H9 (cell line): Measurements from ENCODE around the gene SLC18B1. TPM values are rescaled to one million over a fixed set of nuclear protein-coding genes. Genes with fewer than 3 reads are reported as not detected.

ENCODE experiments used
- DNase-seq: peaks from one replicate; pipeline ENCODE4 v3.0.0-alpha.2; 2017
- H2AFZ ChIP-seq: one replicate; pipeline ENCODE4 v1.6.1; 2013; ENCODE audit warnings: mild to moderate bottlenecking, low read length, control low read depth, moderate library complexity
- H2AK5ac ChIP-seq: 2 replicates; pipeline ENCODE4 v1.6.1; 2013; ENCODE audit warnings: low read length, control low read depth, mixed read lengths; ENCODE audit not compliant: insufficient read length
- H2BK120ac ChIP-seq: one replicate; pipeline ENCODE4 v1.6.1; 2013; ENCODE audit warnings: low read depth, mild to moderate bottlenecking, low read length, control low read depth, inconsistent platforms; ENCODE audit not compliant: poor library complexity, severe bottlenecking
- H2BK12ac ChIP-seq: 2 replicates; pipeline ENCODE4 v1.6.1; 2013; ENCODE audit warnings: low read length, control low read depth, mixed read lengths, low read depth; ENCODE audit not compliant: insufficient read length
- H2BK15ac ChIP-seq: 2 replicates; pipeline ENCODE4 v1.6.1; 2013; ENCODE audit warnings: low read depth, low read length, control low read depth
- H2BK20ac ChIP-seq: one replicate; pipeline ENCODE4 v1.6.1; 2013; ENCODE audit warnings: low read depth, mild to moderate bottlenecking, low read length, control low read depth, inconsistent platforms; ENCODE audit not compliant: poor library complexity, severe bottlenecking
- H2BK5ac ChIP-seq: 2 replicates; pipeline ENCODE4 v1.6.1; 2013; ENCODE audit warnings: low read length, control low read depth, mixed read lengths; ENCODE audit not compliant: insufficient read length
- H3K14ac ChIP-seq: 2 replicates; pipeline ENCODE4 v1.6.1; 2013; ENCODE audit warnings: low read length, control low read depth; ENCODE audit not compliant: insufficient read depth
- H3K18ac ChIP-seq: 2 replicates; pipeline ENCODE4 v1.6.1; 2013; ENCODE audit warnings: low read depth, mild to moderate bottlenecking, mixed read lengths, low read length, control low read depth; ENCODE audit not compliant: insufficient read length
- H3K23ac ChIP-seq: 2 replicates; pipeline ENCODE4 v1.6.1; 2013; ENCODE audit warnings: low read length, control low read depth, mixed read lengths, low read depth; ENCODE audit not compliant: insufficient read length
- H3K23me2 ChIP-seq: 2 replicates; pipeline ENCODE4 v1.6.1; 2013; ENCODE audit warnings: low read depth, mild to moderate bottlenecking, mixed read lengths, low read length, control low read depth; ENCODE audit not compliant: insufficient read length, poor library complexity, severe bottlenecking
- H3K27ac ChIP-seq: 2 replicates; pipeline ENCODE4 v1.5.1; 2013; ENCODE audit warnings: low read length, control low read depth, mixed read lengths, low read depth; ENCODE audit not compliant: insufficient read length
- H3K27me3 ChIP-seq: 2 replicates; pipeline ENCODE4 v1.6.1; 2013; ENCODE audit warnings: low read length, control low read depth, inconsistent platforms; ENCODE audit not compliant: insufficient read depth
- H3K4ac ChIP-seq: 2 replicates; pipeline ENCODE4 v1.6.1; 2013; ENCODE audit warnings: low read depth, mild to moderate bottlenecking, control low read depth, inconsistent platforms, low read length, moderate library complexity
- H3K4me1 ChIP-seq: 2 replicates; pipeline ENCODE4 v1.6.1; 2013; ENCODE audit warnings: low read length, control low read depth, inconsistent platforms; ENCODE audit not compliant: insufficient read depth
- H3K4me2 ChIP-seq: 2 replicates; pipeline ENCODE4 v1.6.1; 2013; ENCODE audit warnings: low read length, control low read depth, mixed read lengths; ENCODE audit not compliant: insufficient read length, insufficient read depth
- H3K56ac ChIP-seq: 2 replicates; pipeline ENCODE4 v1.6.1; 2013; ENCODE audit warnings: low read depth, mild to moderate bottlenecking, mixed read lengths, low read length, control low read depth; ENCODE audit not compliant: insufficient read length
- H3K79me1 ChIP-seq: 2 replicates; pipeline ENCODE4 v1.6.1; 2013; ENCODE audit warnings: low read depth, mild to moderate bottlenecking, moderate library complexity, low read length, control low read depth, inconsistent platforms; ENCODE audit not compliant: insufficient read depth, poor library complexity, severe bottlenecking
- H3K79me2 ChIP-seq: 2 replicates; pipeline ENCODE4 v1.6.1; 2013; ENCODE audit warnings: low read length, control low read depth, inconsistent platforms; ENCODE audit not compliant: insufficient read depth
- H3K9ac ChIP-seq: 2 replicates; pipeline ENCODE4 v1.6.1; 2013; ENCODE audit warnings: low read length, control low read depth, mixed read lengths; ENCODE audit not compliant: insufficient read length; ENCODE audit errors: extremely low read depth
- H3K9me3 ChIP-seq: one replicate; pipeline ENCODE4 v1.6.1; 2013; ENCODE audit warnings: low read depth, low read length, inconsistent platforms; ENCODE audit not compliant: control insufficient read depth
- H3T11ph ChIP-seq: one replicate; pipeline ENCODE4 v1.6.1; 2013; ENCODE audit warnings: mild to moderate bottlenecking, low read length, control low read depth, inconsistent platforms
- H4K20me1 ChIP-seq: one replicate; pipeline ENCODE4 v1.6.1; 2013; ENCODE audit not compliant: control insufficient read depth, insufficient read length, insufficient read depth
- H4K5ac ChIP-seq: 2 replicates; pipeline ENCODE4 v1.6.1; 2013; ENCODE audit warnings: low read depth, mild to moderate bottlenecking, mixed read lengths, low read length, control low read depth; ENCODE audit not compliant: insufficient read length
- H4K8ac ChIP-seq: replicated peaks from 2 replicates; pipeline ENCODE4 v1.6.1; 2013; ENCODE audit warnings: low read length, control low read depth, mixed read lengths, low read depth; ENCODE audit not compliant: insufficient read length
- H4K91ac ChIP-seq: 2 replicates; pipeline ENCODE4 v1.6.1; 2013; ENCODE audit warnings: low read depth, mild to moderate bottlenecking, moderate library complexity, mixed read lengths, low read length, control low read depth; ENCODE audit not compliant: insufficient read length
- H3K27ac Mint-ChIP-seq, 3 experiments: 2 replicates in 2 of 3; 3 replicates in 1 of 3; pipeline ENCODE4 v1.8.0; 2020 to 2021; ENCODE audit warnings: mixed read lengths in 3 of 3, mild to moderate bottlenecking in 1 of 3, moderate library complexity in 1 of 3
- H3K27me3 Mint-ChIP-seq: 2 replicates; pipeline ENCODE4 v1.8.0; 2021; ENCODE audit warnings: low read depth, mild to moderate bottlenecking, moderate library complexity, mixed read lengths
- H3K36me3 Mint-ChIP-seq, 3 experiments: 2 replicates in 2 of 3; 3 replicates in 1 of 3; pipeline ENCODE4 v1.8.0; 2020 to 2021; ENCODE audit warnings: low read depth in 3 of 3, mixed read lengths in 3 of 3; ENCODE audit not compliant: insufficient read depth in 1 of 3
- H3K4me1 Mint-ChIP-seq, 2 experiments: 2 replicates each; pipeline ENCODE4 v1.8.0; 2020; ENCODE audit warnings: mixed read lengths in 2 of 2
- H3K4me3 Mint-ChIP-seq, 2 experiments: 2 replicates in 1 of 2; 3 replicates in 1 of 2; pipeline ENCODE4 v1.8.0; 2020 to 2021; ENCODE audit warnings: mild to moderate bottlenecking in 2 of 2, mixed read lengths in 2 of 2, moderate library complexity in 1 of 2
- H3K9me3 Mint-ChIP-seq, 2 experiments: 2 replicates in 1 of 2; 3 replicates in 1 of 2; pipeline ENCODE4 v1.8.0; 2020; ENCODE audit warnings: mild to moderate bottlenecking in 2 of 2, mixed read lengths in 2 of 2, moderate library complexity in 1 of 2
- CTCF ChIP-seq: fragments of 200-600 bp; sonication (generic); conservative IDR thresholded peaks from 3 replicates; pipeline ENCODE4 v1.8.0; 2021; ENCODE audit warnings: antibody characterized with exemption, mild to moderate bottlenecking
- WGBS: extraction: QIAGEN DNeasy Blood & Tissue Kit; methylation state at CpG from one replicate; pipeline ENCODE4 v1.1.7; 2013; ENCODE audit warnings: missing lambda C conversion rate, low lambda C conversion rate, mixed read lengths; ENCODE audit not compliant: insufficient read length; ENCODE audit errors: extremely low coverage; 5-methylcytosine and 5-hydroxymethylcytosine counted together
- total RNA-seq: library from RNA; stranded (reverse); gene quantifications from 2 replicates; pipeline ENCODE4 v1.2.1, GENCODE V29; 2021

Gene SLC18B1
- total RNA-seq, 1 experiment from 2014 or later, result 19.8 TPM

- H4K20me1 ChIP-seq, result peaks cover 2% of the 10 kb centered on the region
- H3K4me2 ChIP-seq, result peak overlapping the region; percentile 15
- no peak for TF ChIP-seq CTCF
- H3K79me2 ChIP-seq, result peaks cover 14% of the 10 kb centered on the region
- H3K9ac ChIP-seq, result no peak overlapping the region
- H2BK120ac ChIP-seq, result no peak overlapping the region
- H3K9me3 Mint-ChIP-seq, result peaks cover 0 to 3% of the 10 kb centered on the region in 2 experiments; a peak in 2 of 5 replicates
- H4K5ac ChIP-seq, result no peak overlapping the region
- peaks cover 42 to 56% (median 53%) of the 10 kb centered on the region in 3 experiments for H3K36me3 Mint-ChIP-seq
- no peak overlapping the region for H2BK15ac ChIP-seq
- no peak overlapping the region for H2BK12ac ChIP-seq
- no peak overlapping the region for H3K14ac ChIP-seq
- H2BK5ac ChIP-seq, result no peak overlapping the region
- H3K9me3 ChIP-seq, result no peaks in the 10 kb centered on the region
- H4K91ac ChIP-seq, result no peak overlapping the region
- no CpG with 5 or more reads among the region's 10 CpGs for WGBS
- H3K4ac ChIP-seq, result no peak overlapping the region
- no peak overlapping the region for H3K23ac ChIP-seq
- H4K8ac ChIP-seq, result no peak overlapping the region
- H2AFZ ChIP-seq, result no peak overlapping the region
- H3K4me1 ChIP-seq, result no peaks in the 10 kb centered on the region
- DNase-seq, result no peak
- no peak overlapping the region for H2BK20ac ChIP-seq
- peak overlapping the region; percentile 37 for H3K27ac ChIP-seq
- H3K4me3 Mint-ChIP-seq, result peak overlapping the region; percentile 24 to 32; a peak in 4 of 5 replicates
- no peak overlapping the region for H2AK5ac ChIP-seq
- no peaks in the 10 kb centered on the region for H3K27me3 ChIP-seq
- H3K4me1 Mint-ChIP-seq, result peaks cover 34 to 40% of the 10 kb centered on the region in 2 experiments
- H3T11ph ChIP-seq, result no peak overlapping the region
- peak overlapping the region in 2 of 3 experiments; percentile 64 to 95; a peak in 4 of 7 replicates for H3K27ac Mint-ChIP-seq
- no peak overlapping the region for H3K56ac ChIP-seq
- H3K79me1 ChIP-seq, result no peaks in the 10 kb centered on the region
- peaks cover 3% of the 10 kb centered on the region; the same call in 1 of the 2 replicates for H3K27me3 Mint-ChIP-seq
- peaks cover 6% of the 10 kb centered on the region for H3K23me2 ChIP-seq
- no peak overlapping the region for H3K18ac ChIP-seq
These were observed 19.3 kb upstream of the SLC18B1 start for GRCh38 chr6:132817554-132818403.
